Stimulated activated CD4-positive, alpha-beta T cell treated with anti-CD3 and anti-CD28 coated beads, Interleukin-4, amount 100 ng/mL, for 48 hours (primary cell): ENCODE measurements around the gene ZFAND3.

ENCODE experiments used
- DNase-seq, 2 donors: peaks; one replicate each; pipeline ENCODE4 v3.0.0-alpha.2; 2020; ENCODE audit warnings: low read depth in 2 of 2

Gene ZFAND3

GRCh38 chr6:37894585-37894984 is 75.1 kb downstream of the ZFAND3 start:
- no peak for DNase-seq

- DNase-seq = no peak
Measured at GRCh38 chr6:37897321-37897720, 77.8 kb downstream of the ZFAND3 start.

- DNase-seq = no peak
Measured at GRCh38 chr6:37897818-37898515, 78.4 kb downstream of the ZFAND3 start.

- no peak for DNase-seq
Measured at GRCh38 chr6:37903351-37904340, 84.1 kb downstream of the ZFAND3 start.

- DNase-seq = no peak
Measured at GRCh38 chr6:37904590-37904989, 85.1 kb downstream of the ZFAND3 start.

GRCh38 chr6:37906121-37906520 is 86.6 kb downstream of the ZFAND3 start:
- DNase-seq = no peak

GRCh38 chr6:37910998-37911397 is 91.5 kb downstream of the ZFAND3 start:
- DNase-seq = no peak

- no peak for DNase-seq
Measured at GRCh38 chr6:37913210-37913609, 93.7 kb downstream of the ZFAND3 start.

- DNase-seq = no peak
Measured at GRCh38 chr6:37915463-37915862, 95.9 kb downstream of the ZFAND3 start.

- DNase-seq = no peak
Measured at GRCh38 chr6:37916149-37916548, 96.6 kb downstream of the ZFAND3 start.

- DNase-seq = no peak
Measured at GRCh38 chr6:37916675-37917074, 97.1 kb downstream of the ZFAND3 start.

GRCh38 chr6:37917566-37917965 is 98.0 kb downstream of the ZFAND3 start:
- DNase-seq = no peak

GRCh38 chr6:37919417-37920157 is 100.1 kb downstream of the ZFAND3 start:
- DNase-seq = no peak

- DNase-seq = no peak
Measured at GRCh38 chr6:37920667-37921066, 101.1 kb downstream of the ZFAND3 start.

GRCh38 chr6:37922563-37922962 is 103.0 kb downstream of the ZFAND3 start:
- DNase-seq = no peak

- no peak for DNase-seq
Measured at GRCh38 chr6:37923514-37923913, 104.0 kb downstream of the ZFAND3 start.

GRCh38 chr6:37926661-37927060 is 107.1 kb downstream of the ZFAND3 start:
- no peak for DNase-seq

GRCh38 chr6:37928217-37928616 is 108.7 kb downstream of the ZFAND3 start:
- no peak for DNase-seq

- no peak for DNase-seq
Measured at GRCh38 chr6:37930288-37930971, 110.9 kb downstream of the ZFAND3 start.

- DNase-seq = no peak
Measured at GRCh38 chr6:37931066-37931465, 111.5 kb downstream of the ZFAND3 start.

GRCh38 chr6:37934276-37934675 is 114.7 kb downstream of the ZFAND3 start:
- DNase-seq = no peak

- DNase-seq = no peak
Measured at GRCh38 chr6:37936150-37936549, 116.6 kb downstream of the ZFAND3 start.
